Measurements from ENCODE around the gene C3orf80.
"Not testable (repeated sequence)": the region's sequence is repeated elsewhere in the genome, so short reads cannot be mapped to it uniquely, and the experiment has no call there.

The C3orf80 gene

DNA sequence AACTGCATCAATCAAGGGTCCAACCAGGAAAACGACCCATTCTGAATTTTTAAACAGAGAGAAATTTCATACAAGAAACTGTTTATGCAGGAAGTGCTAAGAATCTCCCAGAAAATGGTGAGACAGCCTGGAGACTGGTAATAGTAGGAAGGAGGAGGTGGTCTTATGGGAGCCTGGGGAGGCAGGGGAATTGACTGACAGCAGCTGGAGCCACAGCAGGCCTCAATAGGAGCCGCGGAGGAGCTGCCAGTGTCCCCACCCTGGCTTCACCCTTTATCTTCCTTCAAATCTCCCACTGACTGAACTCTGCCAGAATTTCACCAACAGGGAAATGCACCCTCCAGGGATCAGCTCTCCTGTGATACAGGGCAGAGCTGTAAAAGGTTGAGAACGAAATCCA is 7.5 kb upstream of the C3orf80 start:
- no peak for DNase-seq

- DNase-seq, result no peak
Observed at GRCh38 chr3:160218136-160218535, 7.1 kb upstream of the C3orf80 start.

DNA sequence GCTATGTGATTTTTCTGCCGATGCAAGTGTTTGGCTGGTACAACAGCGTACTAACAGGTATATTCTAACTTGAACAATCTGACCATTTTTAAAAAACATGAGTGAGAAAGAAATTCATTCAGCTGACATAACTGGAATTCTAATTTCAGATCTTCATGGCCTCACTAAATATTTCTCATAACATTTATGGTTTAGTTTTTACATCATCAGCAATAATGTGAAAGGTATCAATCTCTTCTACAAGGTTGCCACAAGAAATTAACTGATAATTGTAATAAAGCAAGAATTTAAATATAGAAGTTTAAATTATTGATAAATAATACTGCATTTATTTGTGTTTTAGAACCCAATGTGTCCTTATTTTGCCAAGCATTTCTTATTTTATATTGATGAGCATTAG is 5.2 kb upstream of the C3orf80 start:
- no peak for DNase-seq

- DNase-seq, result no peak
Observed at GRCh38 chr3:160221019-160221418, 4.2 kb upstream of the C3orf80 start.

DNA sequence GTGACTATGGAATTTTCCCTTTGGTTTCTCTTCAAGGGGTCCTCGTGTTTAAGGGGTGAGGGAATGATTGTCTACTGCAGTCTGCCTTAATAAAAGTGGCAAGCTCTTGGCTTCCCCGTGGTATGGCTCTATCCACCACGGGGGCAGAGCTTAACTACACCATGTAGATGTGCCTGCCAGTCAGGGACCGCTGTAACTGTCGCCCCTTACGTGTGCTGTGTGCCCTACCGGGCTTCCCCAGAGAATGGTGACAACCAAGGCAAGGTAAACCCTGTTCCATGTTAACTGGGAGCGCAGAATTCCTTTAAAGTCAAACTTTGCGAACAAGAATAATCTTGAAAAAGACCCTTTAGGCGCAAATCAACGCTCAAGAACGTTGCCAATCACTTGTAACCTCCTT is 966 bp upstream of the C3orf80 start:
- DNase-seq, result no peak

DNA sequence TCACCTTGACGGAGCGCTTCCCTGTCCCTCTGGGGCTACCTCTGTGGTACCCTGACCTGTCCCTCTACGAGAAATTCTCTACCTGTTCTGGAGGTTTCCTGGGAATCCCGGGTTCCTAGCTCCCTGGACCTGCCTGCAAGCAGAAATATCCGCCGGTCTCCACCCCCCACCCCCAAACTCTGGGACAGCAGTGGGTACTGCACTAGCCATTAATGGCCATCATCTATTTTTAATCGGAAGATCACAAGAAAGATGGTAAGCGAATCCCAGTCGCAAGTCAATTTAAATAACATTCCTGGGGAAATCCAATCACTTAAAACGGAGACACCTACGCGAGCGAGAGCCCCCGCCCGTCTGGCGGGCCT is 429 bp upstream of the C3orf80 start:
- no peak for DNase-seq

GRCh38 chr3:160226026-160226907 is 1.0 kb downstream of the C3orf80 start:
- peak; percentile 65 for DNase-seq

DNA sequence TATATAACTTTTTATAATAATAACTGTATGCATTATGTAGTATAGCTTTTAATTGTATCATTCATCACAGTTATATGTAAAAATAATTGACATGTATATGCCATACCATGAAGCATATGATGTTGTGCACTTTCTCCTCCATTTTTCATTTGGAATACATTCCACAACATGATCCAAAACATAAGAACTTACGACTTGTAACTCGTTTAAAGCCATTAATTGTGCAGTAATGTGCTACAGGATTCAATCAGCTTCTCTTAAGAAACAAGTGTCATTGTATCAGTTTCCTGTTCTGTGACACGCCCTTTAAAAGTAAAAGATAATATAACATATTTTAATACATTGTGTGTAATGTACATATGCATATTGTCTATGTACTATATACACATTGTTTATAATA is 2.2 kb downstream of the C3orf80 start:
- no peak for DNase-seq

DNA sequence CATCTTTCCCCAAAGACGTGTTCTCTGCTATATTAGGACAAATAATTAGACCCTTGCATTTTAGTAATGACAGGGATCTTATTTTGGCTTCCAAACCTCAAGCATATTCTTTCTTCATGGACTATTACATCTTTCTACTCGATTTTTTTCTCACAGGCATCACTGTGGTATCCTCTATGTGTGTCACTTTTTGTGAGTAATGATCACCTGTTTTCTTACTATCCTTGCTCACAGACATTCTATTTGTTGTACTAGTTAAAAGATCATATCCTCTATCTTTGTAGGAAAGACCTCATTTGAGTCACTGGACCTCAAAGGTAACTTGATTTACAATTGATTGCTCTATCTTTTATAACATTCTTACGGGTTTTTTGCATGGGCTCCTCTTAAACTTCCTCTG is 6.8 kb downstream of the C3orf80 start:
- DNase-seq, result no peak

DNA sequence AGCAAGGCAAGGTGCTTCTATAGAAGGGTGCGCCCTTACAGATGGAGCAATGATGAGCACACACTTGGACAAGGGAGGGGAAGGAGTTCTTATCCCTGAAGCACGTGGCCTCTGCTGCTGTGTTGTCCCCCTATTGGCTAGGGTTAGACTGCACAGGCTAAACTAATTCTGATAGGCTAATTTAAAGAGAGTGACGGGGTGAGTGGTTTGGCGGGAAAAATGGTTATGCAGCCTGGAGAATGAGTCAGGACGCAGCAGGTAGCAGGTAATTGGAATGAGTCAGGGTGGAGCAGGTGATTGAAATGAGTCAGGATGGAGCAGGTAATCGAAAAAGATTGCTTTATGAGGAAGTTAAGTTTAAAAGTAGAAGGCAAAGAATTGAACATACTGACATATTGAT is 15.5 kb downstream of the C3orf80 start:
- not testable (repeated sequence) for DNase-seq

DNA sequence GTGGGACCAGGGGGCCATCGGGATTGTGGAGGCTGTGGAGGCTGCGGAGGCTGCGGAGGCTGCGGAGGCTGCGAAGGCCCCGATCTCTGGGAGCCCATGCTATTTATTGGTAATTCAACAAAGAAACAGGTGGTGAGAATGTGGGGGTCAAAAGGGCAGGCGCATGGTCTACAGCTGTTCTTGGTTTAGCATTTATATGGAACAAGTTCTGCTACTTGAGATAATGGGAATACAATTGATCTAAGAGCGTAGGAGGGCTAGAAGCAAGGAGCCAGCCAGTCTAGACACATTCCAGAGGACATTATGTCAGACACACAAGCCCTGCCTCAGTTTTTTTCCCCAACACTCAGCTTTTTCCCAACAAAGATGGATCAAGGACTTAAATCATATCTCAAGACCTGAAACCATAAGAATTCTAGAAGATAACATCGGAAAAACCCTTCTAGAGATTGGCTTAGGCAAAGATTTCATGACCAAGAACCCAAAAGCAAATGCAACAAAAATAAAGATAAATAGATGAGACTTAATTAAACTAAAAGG is 20.1 kb downstream of the C3orf80 start:
- DNase-seq, result no peak

DNA sequence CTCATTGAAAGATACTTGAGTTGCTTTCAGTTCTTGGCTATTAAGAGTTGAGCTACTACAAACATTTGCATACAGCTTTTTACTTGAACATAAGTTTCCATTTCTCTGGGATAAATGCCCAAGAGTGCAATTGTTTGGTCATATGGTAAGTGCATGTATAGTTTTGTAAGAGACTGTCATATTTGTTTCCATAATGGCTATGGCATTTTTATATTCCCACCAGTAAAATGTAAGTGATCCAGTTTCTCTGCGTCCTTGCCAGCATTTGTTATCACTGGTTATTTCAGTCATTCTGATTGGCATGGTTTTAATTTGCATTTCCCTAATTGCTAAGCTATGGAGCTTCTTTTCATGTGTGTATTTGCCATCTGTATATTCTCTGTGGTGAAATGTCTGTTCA is 22.5 kb downstream of the C3orf80 start:
- no peak for DNase-seq

DNA sequence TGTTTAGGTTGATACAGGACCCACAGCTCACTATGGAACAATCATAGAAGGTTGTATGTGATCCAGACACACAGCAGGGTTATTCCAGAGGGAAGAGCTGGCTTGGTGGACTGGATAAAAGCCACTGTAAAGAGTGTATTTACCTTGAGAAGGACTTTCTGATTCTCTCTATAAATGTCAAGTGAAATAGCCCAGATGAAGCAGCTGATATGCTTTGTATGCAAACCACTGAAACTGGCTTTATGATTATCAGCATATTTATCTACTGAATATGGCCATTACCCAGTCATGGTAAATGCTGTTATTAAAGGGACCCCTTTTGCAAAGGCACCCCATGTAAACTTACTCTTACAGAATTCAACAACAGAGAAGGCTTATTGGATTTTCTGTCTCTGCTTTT is 28.1 kb downstream of the C3orf80 start:
- DNase-seq, result no peak

GRCh38 chr3:160257606-160258005 is 32.4 kb downstream of the C3orf80 start:
- no peak for DNase-seq

DNA sequence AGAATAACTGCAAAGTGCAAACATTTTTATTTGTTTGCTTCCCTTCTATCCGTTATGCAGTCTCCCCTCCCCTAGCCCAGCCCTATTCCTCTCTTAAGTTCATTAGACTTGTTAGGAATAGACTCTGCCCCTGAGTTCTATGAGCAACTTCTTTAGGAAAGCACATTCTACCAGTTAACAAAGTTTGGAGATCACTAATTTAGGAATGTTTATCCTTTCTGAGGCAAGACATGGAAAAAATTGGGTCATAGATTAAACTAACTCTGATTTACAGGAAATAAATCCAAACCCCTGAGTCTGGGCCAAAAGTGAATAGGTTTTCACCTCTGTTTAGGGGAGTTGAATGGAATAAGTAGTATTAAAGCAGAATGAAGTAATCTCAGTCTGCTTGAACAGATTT is 34.4 kb downstream of the C3orf80 start:
- DNase-seq, result no peak

DNA sequence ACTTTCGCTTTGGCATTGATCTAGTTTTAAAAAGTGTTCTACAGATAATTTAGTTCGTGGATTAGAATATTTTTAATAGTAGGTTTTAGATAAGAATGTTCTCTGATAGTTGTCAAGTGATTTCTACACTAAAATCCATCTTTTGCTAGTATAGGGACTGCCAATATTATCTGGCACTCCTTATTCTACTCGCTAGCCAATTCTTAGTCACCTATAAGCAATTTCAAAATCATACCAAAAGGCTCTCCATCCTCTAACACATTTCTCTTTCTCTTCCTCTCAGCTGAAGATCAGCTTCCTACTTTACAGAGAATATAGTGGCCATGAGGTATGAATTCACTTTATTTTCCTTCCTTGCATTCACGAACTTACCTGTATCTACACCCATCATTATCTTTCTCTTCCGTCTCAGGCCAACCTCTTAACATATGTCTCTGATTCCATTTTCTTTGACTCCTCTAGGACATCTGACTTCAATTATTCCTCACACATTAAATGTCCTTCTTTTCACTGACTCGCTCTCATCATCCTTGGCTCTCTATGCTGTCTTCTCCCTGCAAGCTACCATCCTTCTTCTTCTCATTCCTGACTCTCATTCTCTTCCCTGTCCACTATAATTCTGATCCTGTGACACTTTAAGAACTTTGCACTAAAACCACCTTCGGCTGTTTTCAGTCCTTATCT is 35.5 kb downstream of the C3orf80 start:
- DNase-seq, result no peak

DNA sequence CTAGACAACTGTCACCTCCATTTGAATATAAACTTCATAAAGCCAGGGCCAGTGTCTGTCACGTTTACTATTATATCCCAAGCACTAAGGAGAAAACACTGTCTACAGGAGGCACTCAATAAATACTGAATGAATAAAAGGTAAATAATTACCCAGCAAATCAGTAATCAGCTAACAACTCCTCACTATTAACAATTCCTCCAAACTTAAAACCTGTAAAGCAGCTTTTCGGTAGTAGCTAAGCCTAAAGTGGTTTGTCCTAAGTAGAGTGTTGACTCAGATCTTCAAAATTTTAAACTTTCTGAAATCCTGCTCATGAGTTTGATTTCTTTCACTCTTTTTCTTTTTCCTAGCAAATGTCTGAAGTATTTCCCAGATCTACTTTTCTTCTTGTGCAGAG is 39.9 kb downstream of the C3orf80 start:
- DNase-seq, result no peak
